Stomach (tissue), 4 donors: ENCODE measurements around the gene PPIL6.

Source experiments
- CTCF ChIP-seq, 7 experiments: fragments of 450-650 bp in 4 of 7; fragments of 200-600 bp in 3 of 7; sonication (generic) in 3 of 7; IDR thresholded peaks; one replicate each; pipeline ENCODE4 v1.5.1; 2016 to 2019; ENCODE audit warnings: antibody characterized with exemption in 7 of 7, control low read depth in 2 of 7, mild to moderate bottlenecking in 1 of 7
- POLR2AphosphoS5 ChIP-seq, 3 donors: sonication (generic); formaldehyde crosslinking; IDR thresholded peaks; one replicate each; pipeline ENCODE4 v1.6.1; 2016; ENCODE audit warnings: antibody characterized with exemption in 3 of 3

GRCh38 chr6:109373331-109373730, 67.1 kb downstream of the PPIL6 start:
- TF ChIP-seq POLR2AphosphoS5 (IDR thresholded peaks at IDR 0.05) (no peak), CTCF (IDR thresholded peaks at IDR 0.05) (no peak)
